Vagina (tissue), 2 donors: Measurements from ENCODE around the gene COMMD10.

Experiments
- POLR2AphosphoS5 ChIP-seq, 2 donors: sonication (generic); formaldehyde crosslinking; IDR thresholded peaks; one replicate each; pipeline ENCODE4 v1.9.0; 2017; ENCODE audit warnings: antibody characterized with exemption in 2 of 2, mild to moderate bottlenecking in 2 of 2, low read depth in 1 of 2; ENCODE audit not compliant: insufficient read depth in 1 of 2
- TF ChIP-seq, protein P1 (sequence below), 3 experiments: fragments of 450-650 bp in 2 of 3; fragments of 200-600 bp in 1 of 3; sonication (generic) in 1 of 3; IDR thresholded peaks; one replicate each; pipeline ENCODE4 v1.5.1; 2017 to 2019; ENCODE audit warnings: antibody characterized with exemption in 3 of 3, mild to moderate bottlenecking in 2 of 3, moderate library complexity in 2 of 3

DNA sequence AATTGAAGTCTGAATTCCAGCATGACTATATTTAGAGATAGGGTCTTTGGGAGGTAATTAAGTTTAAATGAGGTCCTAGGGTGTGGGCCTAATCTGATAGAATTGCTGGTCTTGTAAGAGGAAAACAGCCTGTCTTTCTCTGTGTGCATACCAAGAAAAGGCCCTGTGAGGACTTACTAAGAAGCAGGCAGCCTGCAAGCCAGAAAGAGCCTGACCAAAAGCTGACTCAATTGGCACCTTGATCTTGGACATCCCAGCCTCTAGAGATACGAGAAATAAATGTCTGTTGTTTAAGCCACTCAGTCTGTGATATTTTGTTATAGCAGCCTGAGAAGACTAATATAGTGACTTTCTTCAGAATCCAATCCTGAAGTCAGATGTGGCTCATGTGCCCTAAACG, 38.0 kb upstream of the COMMD10 start:
- no peak for TF ChIP-seq POLR2AphosphoS5 (IDR thresholded peaks at IDR 0.05; ENCODE audit: insufficient read depth in 1 of 2, low read depth in 1 of 2)
- TF ChIP-seq, protein P1, sequence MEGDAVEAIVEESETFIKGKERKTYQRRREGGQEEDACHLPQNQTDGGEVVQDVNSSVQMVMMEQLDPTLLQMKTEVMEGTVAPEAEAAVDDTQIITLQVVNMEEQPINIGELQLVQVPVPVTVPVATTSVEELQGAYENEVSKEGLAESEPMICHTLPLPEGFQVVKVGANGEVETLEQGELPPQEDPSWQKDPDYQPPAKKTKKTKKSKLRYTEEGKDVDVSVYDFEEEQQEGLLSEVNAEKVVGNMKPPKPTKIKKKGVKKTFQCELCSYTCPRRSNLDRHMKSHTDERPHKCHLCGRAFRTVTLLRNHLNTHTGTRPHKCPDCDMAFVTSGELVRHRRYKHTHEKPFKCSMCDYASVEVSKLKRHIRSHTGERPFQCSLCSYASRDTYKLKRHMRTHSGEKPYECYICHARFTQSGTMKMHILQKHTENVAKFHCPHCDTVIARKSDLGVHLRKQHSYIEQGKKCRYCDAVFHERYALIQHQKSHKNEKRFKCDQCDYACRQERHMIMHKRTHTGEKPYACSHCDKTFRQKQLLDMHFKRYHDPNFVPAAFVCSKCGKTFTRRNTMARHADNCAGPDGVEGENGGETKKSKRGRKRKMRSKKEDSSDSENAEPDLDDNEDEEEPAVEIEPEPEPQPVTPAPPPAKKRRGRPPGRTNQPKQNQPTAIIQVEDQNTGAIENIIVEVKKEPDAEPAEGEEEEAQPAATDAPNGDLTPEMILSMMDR (IDR thresholded peaks at IDR 0.05), result no peak
